Fibroblast of peridontal ligament (primary cell): ENCODE data around the gene DGKQ.

Experiments
- DNase-seq: peaks from one replicate; pipeline ENCODE4 v3.0.0-alpha.2; 2010; ENCODE audit errors: extremely low read depth

Gene DGKQ

DNA sequence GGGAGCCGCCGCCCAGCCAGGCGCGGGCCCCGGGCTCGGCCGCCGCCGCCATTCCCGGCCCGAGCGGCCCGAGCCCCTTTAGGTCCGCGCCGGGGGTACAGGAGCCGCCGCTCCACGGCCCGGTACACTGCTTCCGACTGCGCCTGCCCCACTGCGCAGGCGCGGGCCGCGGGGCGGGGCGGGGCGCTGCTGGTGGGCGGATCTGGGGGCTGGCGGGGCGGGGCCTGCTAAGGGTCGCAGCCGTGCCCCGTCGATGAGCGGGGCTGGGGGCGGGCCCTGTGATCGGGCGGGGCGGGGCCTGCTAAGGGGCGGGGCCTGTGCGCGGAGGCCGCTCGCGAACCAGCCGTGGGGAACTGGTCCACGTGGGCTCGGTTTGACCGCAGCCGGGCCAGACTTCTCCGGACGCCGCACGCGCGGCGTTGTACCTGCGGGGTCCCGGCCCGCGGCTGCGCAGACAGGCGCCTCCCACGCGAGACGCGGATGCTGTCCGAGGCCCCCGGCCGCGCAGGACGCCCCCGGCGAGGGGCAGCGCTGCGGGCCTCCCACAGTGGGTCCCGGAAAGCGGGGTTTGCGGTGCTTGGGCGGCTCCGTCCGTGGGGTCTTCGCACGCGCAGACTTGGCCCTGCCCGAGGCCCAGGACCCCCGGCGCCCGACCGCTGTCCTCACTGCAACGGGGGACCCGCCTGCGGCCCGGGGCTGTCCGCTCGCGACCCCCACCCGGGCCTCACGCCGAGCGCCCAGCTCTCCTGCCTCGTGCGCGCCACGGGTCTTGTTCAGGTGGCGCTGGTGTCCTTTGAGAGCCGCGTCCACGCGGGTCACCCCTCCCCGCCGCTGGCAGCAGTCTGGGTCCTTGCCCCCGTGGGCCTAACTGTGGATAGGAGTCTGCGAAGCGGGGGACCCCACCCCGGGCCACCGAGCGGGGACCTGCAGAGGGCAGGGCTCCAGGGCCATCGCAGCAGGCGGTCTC lies at the start of gene DGKQ:
TSS of gene DGKQ (minus strand) at position 139 of the 967 bp plus-strand sequence. CDS start at position 52, 87 bp downstream.
- peak; percentile 74 for DNase-seq

DNA sequence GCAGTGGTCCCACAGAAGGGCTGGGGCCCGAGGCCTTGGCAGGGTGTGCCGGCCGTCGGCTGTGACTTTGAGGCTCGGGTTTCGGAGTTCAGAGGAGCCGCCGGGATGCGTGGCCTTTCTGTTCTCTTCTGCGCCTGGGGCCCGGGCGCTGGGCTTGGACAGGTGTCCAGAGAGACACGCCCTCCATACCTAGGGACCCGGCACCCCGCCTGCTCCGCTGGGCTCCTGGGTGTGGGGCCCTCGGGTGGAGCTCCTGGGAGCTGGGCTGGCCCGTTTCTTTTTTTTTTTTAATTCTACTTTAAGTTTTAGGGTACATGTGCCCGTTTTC lies 49.3 kb upstream of the DGKQ start:
- no peak for DNase-seq

- no peak for DNase-seq
These were observed 48.8 kb upstream of the DGKQ start for GRCh38 chr4:1022051-1022738.

DNA sequence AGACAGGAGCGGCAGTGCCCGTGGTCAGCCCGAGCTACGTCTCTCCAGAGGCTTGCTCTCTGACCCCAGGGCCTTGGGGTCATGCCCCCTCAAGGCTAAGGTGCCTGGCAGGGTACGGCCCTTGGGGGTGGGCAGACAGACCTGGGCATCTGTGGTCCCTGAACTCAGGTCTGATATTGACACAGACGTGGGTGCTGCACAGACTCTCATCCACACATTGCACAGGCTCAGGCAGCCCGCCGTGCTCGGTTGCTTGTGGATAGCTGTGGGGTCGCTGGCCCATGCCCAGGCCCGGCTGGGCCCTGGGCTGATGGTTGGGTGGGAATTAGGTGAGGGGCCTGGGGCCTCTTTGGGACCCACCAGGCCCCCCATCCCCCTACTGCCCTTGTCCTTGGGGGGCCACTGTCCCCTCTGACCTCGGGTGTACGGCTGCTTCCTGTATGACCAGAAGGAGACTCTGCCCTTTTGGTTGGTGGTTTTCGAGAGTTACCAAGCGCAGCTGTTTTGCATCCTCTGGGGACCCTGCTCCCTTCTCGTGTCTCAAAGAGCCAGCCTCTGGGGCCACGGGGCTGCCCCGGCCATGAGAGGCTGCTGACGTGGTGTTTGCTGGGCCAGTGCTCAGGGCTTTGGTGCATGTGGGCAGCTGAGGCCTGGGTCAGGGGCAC lies 48.1 kb upstream of the DGKQ start:
- DNase-seq = no peak

GRCh38 chr4:1019729-1020470 lies 46.5 kb upstream of the DGKQ start:
- DNase-seq = no peak

DNA sequence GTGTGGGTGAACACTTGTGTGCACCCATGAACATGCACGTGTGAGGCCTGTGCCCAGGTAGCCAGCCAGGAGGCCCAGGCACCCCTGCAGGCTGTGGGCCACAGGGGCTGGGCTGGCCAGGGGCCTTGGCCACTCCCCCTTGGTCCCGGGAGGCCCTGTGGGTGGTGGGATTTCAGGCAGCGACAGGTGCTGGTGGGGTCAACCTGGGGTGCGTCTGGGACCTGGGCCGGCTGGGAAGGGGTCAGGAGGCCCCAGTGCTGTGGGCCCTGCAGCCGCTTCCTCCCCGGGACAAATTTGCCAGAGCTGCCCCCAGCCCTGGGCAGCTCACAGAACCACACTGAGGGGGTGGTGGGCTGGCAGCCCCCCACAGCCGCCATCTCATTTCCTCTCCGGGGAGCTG lies 46.0 kb upstream of the DGKQ start:
- DNase-seq = no peak

DNA sequence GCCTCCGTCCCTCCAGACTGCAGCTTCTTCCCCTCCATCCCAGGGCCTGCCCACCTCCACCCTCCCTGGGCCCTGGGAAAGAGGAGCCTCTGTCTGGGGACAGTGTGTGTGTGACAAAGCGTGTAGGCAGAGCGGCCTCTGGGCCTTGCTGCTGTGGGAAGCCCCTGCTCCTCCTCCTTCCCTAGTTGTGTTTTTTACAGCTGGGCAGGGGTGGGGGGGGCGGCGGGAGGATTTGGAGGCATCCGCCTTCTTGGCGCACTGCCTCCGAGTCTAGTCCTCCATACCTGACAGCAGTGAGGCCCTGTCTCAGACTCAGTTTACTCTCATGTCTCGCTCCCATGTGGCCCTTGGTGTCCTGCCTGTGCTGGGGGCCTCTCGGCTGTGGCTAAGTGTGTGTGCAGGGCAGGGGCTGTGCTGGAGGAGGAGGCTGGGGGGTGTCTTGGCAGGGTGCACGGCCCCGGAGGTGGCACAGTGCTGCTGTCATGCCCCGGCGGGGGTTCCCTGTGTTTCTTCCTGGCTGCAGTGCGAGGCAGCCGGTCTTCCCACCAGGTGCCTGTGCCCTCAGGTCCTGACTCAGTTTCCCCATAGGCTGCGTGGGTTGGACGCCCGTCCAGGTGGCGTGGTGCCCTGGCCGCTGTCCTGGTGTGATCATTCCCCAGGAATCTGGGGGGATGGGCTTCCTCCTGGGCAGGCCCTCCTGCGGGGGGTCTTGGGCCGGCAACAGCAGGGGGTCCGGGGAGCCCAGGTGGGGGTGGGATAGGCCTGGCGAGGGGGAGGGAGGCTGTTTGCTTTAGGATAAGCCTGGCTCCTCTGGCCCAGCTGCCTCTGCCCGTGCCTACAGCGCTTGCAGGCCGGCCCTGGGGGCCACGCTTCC lies 45.0 kb upstream of the DGKQ start:
- no peak for DNase-seq

GRCh38 chr4:1017706-1018105 lies 44.3 kb upstream of the DGKQ start:
- no peak for DNase-seq

DNA sequence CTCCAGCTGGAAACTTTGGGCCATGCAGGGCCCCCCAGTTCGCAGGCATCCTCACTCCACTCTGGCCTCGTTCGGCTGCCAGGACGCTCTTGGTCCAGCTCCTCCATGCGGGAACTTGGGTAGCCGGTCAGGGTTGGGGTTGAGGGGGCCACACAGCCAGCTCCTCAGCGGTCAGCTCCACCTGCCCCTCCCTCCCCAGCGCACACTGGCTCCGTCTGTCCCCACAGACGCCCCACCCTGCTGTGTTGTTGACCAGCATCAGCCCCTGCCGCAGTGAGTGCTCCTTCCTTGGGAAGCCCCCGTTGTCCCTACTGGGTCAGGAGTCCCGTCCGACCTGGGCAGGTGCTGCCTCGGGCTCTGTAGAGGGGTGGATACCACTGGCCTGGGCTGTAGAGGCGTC lies 43.8 kb upstream of the DGKQ start:
- DNase-seq = no peak

GRCh38 chr4:1015746-1016145 lies 42.4 kb upstream of the DGKQ start:
- no peak for DNase-seq

DNA sequence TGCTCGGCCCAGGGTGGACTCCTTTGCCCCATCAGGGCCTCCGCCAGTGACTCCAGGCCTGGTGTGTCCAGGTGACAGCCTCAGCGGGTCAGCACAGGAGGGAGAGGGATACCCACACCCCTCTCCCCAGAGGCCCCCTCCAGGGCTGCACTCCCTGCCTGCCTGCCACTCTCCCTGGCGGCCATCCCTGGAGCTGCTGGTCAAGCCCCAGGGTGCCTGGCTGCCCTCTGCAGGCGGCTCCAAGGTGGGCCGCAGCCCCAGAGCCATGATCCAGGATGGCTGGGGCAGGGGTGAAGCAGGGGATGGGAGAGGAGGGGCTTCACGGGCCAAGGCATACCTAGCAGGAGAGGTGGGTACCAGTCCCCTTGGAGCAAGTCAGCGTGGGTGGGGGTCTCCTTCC lies 41.8 kb upstream of the DGKQ start:
- no peak for DNase-seq

DNA sequence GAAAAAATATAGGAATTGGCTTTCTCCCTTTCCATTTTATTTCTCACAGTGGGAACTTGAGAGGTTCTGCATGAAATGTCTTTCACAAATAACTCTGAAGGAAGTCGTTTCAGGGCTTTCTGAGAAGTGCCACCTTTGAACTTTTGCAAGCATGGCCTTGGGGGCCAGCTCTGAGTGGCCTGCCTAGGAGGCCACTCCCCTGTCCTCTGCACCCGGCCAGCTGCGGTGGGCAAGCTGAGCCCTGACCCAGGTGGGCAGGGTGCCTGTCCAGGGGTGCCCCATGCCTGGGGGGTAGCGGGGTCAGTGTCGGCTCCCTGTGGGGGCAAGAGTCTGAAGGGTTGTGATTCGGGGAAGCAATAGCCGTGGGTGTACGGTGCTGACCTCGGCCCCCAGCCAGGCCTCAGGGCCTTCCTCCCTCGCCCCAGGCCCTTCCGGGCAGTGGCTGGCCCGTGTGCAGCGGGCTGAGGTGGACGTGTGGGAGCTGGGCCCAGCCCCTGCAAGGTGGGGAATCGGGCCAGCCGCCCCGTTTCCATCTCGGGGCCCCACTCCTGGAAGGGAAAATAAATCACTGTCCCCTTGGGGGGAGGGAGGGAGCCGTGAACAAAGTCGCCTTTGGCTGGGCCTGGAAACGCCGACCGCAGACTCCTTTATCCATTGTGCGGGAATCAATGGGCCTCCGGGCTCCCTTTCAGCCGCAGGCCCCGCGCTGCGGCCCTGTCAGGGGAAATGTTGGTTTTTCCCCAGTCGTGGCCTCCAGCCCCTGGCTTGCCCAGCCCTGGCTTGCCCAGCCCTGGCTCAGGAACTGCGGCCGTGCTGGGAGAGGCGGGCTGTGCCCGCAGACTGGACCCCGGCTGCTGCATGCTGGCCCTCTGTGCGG lies 41.2 kb upstream of the DGKQ start:
- DNase-seq = no peak

DNA sequence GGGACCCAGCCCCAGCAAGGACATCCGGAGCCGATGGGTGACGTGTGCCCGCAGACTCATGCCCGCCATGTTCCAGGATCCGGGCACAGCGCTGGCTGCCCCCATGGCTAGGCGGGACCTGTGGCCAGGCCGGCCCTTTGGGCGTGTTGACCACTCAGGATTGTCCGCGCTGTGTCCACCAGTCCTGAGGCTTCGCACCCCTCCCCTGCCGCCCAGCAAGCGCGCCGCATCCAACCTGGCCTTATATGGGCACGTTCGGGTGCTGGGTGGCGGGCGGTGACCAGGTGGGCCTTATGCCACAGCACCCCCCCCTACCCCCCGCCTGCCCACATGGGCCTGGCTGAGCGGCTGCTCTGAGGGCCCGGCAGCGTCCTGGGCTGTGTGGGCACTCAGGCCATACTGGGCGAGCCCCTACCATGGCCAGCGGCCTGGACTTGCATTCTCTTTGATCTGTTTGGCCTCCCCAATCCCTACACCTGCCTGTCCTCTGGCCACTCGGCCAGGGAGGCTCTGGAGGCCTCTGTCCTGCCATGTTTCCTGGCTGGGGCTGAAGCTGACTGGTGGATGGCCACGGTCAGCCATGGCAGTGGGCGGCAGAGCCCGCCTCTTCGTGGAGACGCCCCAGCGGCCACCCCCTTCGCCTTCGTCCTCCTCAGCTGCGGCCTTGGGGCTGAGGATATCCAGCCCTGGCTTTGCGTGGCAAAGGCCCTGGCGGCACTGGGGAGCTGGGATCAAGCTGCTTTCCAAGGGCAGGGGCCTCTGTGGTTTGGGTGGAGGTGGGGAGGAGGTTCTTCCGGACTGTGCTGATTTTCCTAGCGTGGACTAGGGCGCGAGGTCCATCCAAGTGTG lies 40.1 kb upstream of the DGKQ start:
- no peak for DNase-seq

GRCh38 chr4:1012034-1012739 lies 38.8 kb upstream of the DGKQ start:
- no peak for DNase-seq

GRCh38 chr4:1011666-1012033 lies 38.3 kb upstream of the DGKQ start:
- no peak for DNase-seq

GRCh38 chr4:1011022-1011665 lies 37.8 kb upstream of the DGKQ start, which contains the start of gene FGFRL1:
TSS of gene FGFRL1 (plus strand) at chr4:1011626. CDS start at chr4:1012486, 860 bp downstream.
- DNase-seq = peak; percentile 72

GRCh38 chr4:1010395-1011021 lies 37.1 kb upstream of the DGKQ start:
- DNase-seq = peak; percentile 67
